ENCODE results near the gene FGF6. TPM values are rescaled to one million over a fixed set of nuclear protein-coding genes. Genes with fewer than 3 reads are reported as not detected.
A peak's percentile ranks its signal among the peaks of the same experiment; 100 is the strongest.

FGF6 gene
- total RNA-seq, 1 experiment from 2014 or later = not detected

DNA sequence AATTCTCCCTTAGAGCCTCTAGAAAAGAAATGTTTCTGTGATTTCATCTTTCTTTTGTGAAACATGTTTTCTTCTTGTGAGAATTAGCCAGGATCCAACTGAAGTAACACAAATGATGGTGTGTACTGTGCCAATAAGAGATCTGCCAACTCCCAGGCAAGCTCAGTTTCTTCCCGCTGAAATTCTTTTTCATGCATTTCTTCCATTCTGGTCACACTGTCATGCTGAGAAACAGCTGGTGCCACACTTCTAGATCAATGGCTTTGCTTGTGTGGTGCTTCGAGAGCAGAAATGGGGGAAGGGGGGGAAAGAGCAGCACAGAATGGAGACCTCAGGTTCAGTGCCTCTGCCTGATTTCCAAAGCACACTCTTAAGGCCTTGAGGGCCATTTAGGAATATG, 41.4 kb upstream of the FGF6 start:
- Histone ChIP-seq H3K79me2 (ENCODE audit: low read depth) (no peaks in the 10 kb centered on the region), H3K9me3 (ENCODE audit: insufficient read depth, low read depth) (no peaks in the 10 kb centered on the region), H2AFZ (no peak overlapping the region), H4K20me1 (ENCODE audit: insufficient read depth) (no peaks in the 10 kb centered on the region), H3K4me3 (no peak overlapping the region), H3K27me3 (ENCODE audit: insufficient read depth, low read depth) (0 out of 2 replicates have a peak, but pooled peaks cover 3% of the 10 kb centered on the region), H3K4me1 (replicated peaks; ENCODE audit: insufficient read depth) (peaks cover 16% of the 10 kb centered on the region), H3K36me3 (ENCODE audit: low read depth) (no peaks in the 10 kb centered on the region), H3K27ac (no peak overlapping the region), H3F3A (ENCODE audit: insufficient read depth, low read depth) (0 out of 2 replicates have a peak, but pooled peaks cover 3% of the 10 kb centered on the region), H3K9me2 (ENCODE audit: insufficient read depth) (no peaks in the 10 kb centered on the region), H3K4me2 (no peak overlapping the region)
- TF ChIP-seq EZH2 (IDR thresholded peaks at IDR 0.05; ENCODE audit: low read depth) = no peak
- TF ChIP-seq, protein P1, sequence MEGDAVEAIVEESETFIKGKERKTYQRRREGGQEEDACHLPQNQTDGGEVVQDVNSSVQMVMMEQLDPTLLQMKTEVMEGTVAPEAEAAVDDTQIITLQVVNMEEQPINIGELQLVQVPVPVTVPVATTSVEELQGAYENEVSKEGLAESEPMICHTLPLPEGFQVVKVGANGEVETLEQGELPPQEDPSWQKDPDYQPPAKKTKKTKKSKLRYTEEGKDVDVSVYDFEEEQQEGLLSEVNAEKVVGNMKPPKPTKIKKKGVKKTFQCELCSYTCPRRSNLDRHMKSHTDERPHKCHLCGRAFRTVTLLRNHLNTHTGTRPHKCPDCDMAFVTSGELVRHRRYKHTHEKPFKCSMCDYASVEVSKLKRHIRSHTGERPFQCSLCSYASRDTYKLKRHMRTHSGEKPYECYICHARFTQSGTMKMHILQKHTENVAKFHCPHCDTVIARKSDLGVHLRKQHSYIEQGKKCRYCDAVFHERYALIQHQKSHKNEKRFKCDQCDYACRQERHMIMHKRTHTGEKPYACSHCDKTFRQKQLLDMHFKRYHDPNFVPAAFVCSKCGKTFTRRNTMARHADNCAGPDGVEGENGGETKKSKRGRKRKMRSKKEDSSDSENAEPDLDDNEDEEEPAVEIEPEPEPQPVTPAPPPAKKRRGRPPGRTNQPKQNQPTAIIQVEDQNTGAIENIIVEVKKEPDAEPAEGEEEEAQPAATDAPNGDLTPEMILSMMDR (conservative IDR thresholded peaks at IDR 0.05) = no peak
- CTCF ChIA-PET = no interaction called here
- POLR2A ChIA-PET (ENCODE audit: unreplicated experiment) = no interaction called here
- intact Hi-C loops (cut with micrococcal nuclease; ENCODE audit: unreplicated experiment) = no loop called here
- DNase-seq = no peak
- no TSS peak for BruUV-seq (replicated peaks)

DNA sequence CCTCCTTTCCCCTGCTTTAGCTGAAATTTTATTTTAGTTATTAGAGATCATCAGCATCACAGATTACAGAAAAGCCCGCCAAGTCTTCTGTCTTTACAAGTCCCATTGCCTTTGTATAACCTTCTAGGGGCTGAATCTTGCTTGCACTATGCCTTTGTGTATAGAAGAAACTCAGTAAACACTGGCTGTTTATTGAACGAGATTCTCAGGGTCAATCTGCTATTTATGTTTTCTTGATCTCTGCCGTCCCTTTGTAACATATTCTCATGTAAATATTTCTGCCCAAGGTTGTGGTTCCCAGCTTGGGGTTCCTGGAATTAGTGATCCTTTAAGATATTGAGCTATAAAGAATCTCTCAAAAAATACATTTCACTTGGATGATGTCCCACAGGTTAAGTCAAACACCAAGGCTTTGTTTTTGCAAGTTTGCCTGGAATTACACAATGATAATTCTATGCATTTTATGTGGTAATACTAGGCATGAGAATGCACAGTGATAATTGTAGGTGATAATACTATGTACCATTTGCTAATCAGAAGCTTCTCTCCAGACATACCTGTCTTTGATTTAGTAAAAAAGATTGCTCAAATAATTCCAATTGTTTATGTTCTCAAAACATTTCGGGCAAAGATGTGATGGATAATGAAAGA, 40.6 kb upstream of the FGF6 start:
- Histone ChIP-seq H3K27me3 (ENCODE audit: insufficient read depth, low read depth) (0 out of 2 replicates have a peak, but pooled peaks cover 3% of the 10 kb centered on the region), H3K27ac (no peak overlapping the region), H3K79me2 (ENCODE audit: low read depth) (no peaks in the 10 kb centered on the region), H2AFZ (no peak overlapping the region), H3K36me3 (ENCODE audit: low read depth) (no peaks in the 10 kb centered on the region), H3K4me1 (replicated peaks; ENCODE audit: insufficient read depth) (peaks cover 16% of the 10 kb centered on the region), H3K9me2 (ENCODE audit: insufficient read depth) (no peaks in the 10 kb centered on the region), H3F3A (ENCODE audit: insufficient read depth, low read depth) (0 out of 2 replicates have a peak, but pooled peaks cover 3% of the 10 kb centered on the region), H4K20me1 (ENCODE audit: insufficient read depth) (no peaks in the 10 kb centered on the region), H3K4me2 (no peak overlapping the region), H3K9me3 (ENCODE audit: insufficient read depth, low read depth) (no peaks in the 10 kb centered on the region), H3K4me3 (no peak overlapping the region)
- intact Hi-C loops (cut with micrococcal nuclease; ENCODE audit: unreplicated experiment) = no loop called here
- DNase-seq = no peak
- CTCF ChIA-PET = no interaction called here
- TF ChIP-seq, protein P1 (conservative IDR thresholded peaks at IDR 0.05) = no peak
- no peak for TF ChIP-seq EZH2 (IDR thresholded peaks at IDR 0.05; ENCODE audit: low read depth)
- no TSS peak for BruUV-seq (replicated peaks)
- POLR2A ChIA-PET (ENCODE audit: unreplicated experiment) = no interaction called here

DNA sequence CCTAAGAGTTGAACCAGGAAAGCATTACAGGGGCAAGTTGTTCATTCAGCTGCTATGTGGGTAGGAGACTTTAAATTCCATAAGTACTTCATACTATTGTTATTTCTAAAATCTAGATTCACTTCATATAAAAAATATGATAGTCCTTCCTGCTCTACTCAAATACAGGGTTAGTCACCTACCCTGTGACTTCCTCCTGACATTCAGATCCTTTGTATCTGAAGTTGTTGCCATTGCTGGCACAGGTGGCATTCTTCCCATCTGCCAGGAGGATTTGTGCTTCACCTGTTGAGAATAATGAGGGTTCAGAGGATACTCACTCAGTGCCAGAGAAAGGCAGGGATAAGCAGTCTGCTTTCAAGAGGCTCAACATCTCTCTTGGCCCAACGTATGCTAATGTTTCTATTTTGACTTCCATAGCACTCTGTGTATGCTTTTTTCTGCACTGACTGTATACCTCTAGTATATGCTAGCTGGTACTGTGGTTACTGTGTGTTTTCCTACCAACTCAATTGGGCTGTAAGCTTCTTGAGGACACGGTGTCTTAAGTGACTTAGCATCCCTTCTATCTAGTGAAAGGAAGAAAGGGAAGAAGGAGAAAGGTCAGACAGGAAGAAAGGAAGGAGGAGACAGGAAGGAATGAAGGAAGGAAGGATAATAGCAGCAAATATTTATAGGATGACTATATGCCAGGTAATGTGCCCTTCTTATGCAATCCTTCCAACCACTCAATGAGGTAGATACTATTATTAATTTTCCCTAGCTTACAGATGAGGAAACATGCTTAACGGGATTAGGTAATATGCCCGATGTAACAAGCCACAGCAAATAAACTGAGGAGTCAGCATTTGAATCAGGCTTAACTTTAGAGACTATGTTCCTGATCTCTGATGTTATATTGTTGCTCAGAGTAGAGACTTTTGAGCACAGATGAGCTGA, 38.5 kb upstream of the FGF6 start:
- Histone ChIP-seq H3K79me2 (ENCODE audit: low read depth) (no peaks in the 10 kb centered on the region), H3K9me2 (ENCODE audit: insufficient read depth) (no peaks in the 10 kb centered on the region), H3K4me3 (no peak overlapping the region), H3K36me3 (ENCODE audit: low read depth) (no peaks in the 10 kb centered on the region), H4K20me1 (ENCODE audit: insufficient read depth) (no peaks in the 10 kb centered on the region), H3K27me3 (ENCODE audit: insufficient read depth, low read depth) (0 out of 2 replicates have a peak, but pooled peaks cover 3% of the 10 kb centered on the region), H2AFZ (no peak overlapping the region), H3K4me1 (replicated peaks; ENCODE audit: insufficient read depth) (peaks cover 16% of the 10 kb centered on the region), H3K4me2 (peak overlapping the region; percentile 26; the same call in 1 of the 2 replicates), H3F3A (ENCODE audit: insufficient read depth, low read depth) (0 out of 2 replicates have a peak, but pooled peaks cover 3% of the 10 kb centered on the region), H3K27ac (peak overlapping the region; percentile 9; the same call in 1 of the 2 replicates), H3K9me3 (ENCODE audit: insufficient read depth, low read depth) (no peaks in the 10 kb centered on the region; the same call in 1 of the 2 replicates)
- TF ChIP-seq, protein P1 (conservative IDR thresholded peaks at IDR 0.05) = no peak
- no peak for TF ChIP-seq EZH2 (IDR thresholded peaks at IDR 0.05; ENCODE audit: low read depth)
- DNase-seq = peak in 1 of 2 experiments; percentile 47
- intact Hi-C loops (cut with micrococcal nuclease; ENCODE audit: unreplicated experiment) = no loop called here
- ChIA-PET POLR2A (ENCODE audit: unreplicated experiment) (interaction anchor here (0.6 to 0.9 kb wide), 2 partner anchors 14 to 385 kb away, joined by 3 to 6 read pairs; no protein-coding TSS in a partner anchor), CTCF (interaction anchor here (0.6 kb wide), 1 partner anchor 1169 kb away, joined by 3 read pairs; no protein-coding TSS in a partner anchor)
- no TSS peak for BruUV-seq (replicated peaks)
